ENCODE data around the gene PUS1. TPM values are rescaled to one million over a fixed set of nuclear protein-coding genes. Genes with fewer than 3 reads are reported as not detected.

The PUS1 gene
- total and polyA plus RNA-seq, 2 of the 8 experiments (the other 6 are each of a cell fraction or from before 2014, with no cell fraction given): 48.1 to 81.2 TPM

DNA sequence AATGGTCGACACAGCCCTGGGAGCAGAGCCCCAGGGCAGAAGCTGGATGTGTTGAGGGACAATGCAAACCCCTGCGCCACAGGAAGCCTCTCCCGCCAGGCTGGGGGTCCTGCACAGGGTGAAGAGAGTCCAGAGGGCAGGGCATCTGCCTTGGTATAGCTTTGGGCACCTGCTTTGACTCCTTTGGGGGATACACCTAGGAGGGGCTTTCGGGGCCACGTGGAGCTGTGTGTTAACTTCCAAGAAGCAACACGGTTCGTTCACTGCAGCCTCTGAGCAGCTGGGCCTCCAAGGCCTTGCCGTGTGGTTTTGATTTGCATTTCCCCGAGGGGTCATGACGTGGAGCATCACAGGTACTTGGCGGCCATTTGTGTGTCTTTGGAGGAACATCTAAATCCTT, 5.8 kb upstream of the PUS1 start (continued):
- TF ChIP-seq SIN3A (conservative IDR thresholded peaks at IDR 0.05 in 1 of 2, IDR thresholded peaks at IDR 0.05 in 1 of 2; ENCODE audit: low read depth in 1 of 2, low read length in 2 of 2): no peak
- TF ChIP-seq EZH2 (IDR thresholded peaks at IDR 0.05; ENCODE audit: low read depth, low read length, severe bottlenecking): no peak
- no peak for TF ChIP-seq SP2 (IDR thresholded peaks at IDR 0.05; ENCODE audit: low read length)
- TF ChIP-seq, protein P1, sequence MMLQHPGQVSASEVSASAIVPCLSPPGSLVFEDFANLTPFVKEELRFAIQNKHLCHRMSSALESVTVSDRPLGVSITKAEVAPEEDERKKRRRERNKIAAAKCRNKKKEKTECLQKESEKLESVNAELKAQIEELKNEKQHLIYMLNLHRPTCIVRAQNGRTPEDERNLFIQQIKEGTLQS (IDR thresholded peaks at IDR 0.05; ENCODE audit: insufficient read depth, low read depth, low read length): no peak
- TF ChIP-seq KDM5A (IDR thresholded peaks at IDR 0.05; ENCODE audit: low read length): no peak
